DOHH2 (cell line): Measurements from ENCODE around the gene RABGAP1L.

ENCODE experiments used
- H3F3A ChIP-seq: fragments of 200-600 bp; sonication (generic), shearing (Covaris generic); 2 replicates; pipeline ENCODE4 v1.6.0; 2016; ENCODE audit warnings: antibody characterized with exemption, mild to moderate bottlenecking; ENCODE audit not compliant: control insufficient read depth, insufficient read depth
- H3K27ac ChIP-seq: fragments of 200-600 bp; sonication (generic); 2 replicates; pipeline ENCODE4 v1.5.1; 2014; ENCODE audit warnings: low read depth, mild to moderate bottlenecking, low read length, moderate library complexity
- H3K27me3 ChIP-seq: fragments of 200-600 bp; sonication (generic); 2 replicates; pipeline ENCODE4 v1.6.1; 2014; ENCODE audit warnings: mild to moderate bottlenecking, low read length, mixed read lengths; ENCODE audit not compliant: control insufficient read depth
- H3K36me3 ChIP-seq: fragments of 200-600 bp; sonication (generic); 2 replicates; pipeline ENCODE4 v1.6.1; 2014; ENCODE audit warnings: mild to moderate bottlenecking, low read length, moderate library complexity, mixed read lengths; ENCODE audit not compliant: control insufficient read depth
- H3K4me1 ChIP-seq: fragments of 200-600 bp; sonication (generic); 2 replicates; pipeline ENCODE4 v1.6.1; 2014; ENCODE audit warnings: mild to moderate bottlenecking, low read length, mixed read lengths; ENCODE audit not compliant: control insufficient read depth
- H3K4me2 ChIP-seq: fragments of 200-600 bp; sonication (generic); 2 replicates; pipeline ENCODE4 v1.6.0; 2014; ENCODE audit warnings: mild to moderate bottlenecking, low read length, moderate library complexity
- H3K4me3 ChIP-seq: fragments of 200-600 bp; sonication (generic); 2 replicates; pipeline ENCODE4 v1.5.1; 2014; ENCODE audit warnings: mild to moderate bottlenecking, low read length, mixed read lengths
- H3K79me2 ChIP-seq: fragments of 200-600 bp; sonication (generic); 2 replicates; pipeline ENCODE4 v1.6.1; 2014; ENCODE audit warnings: mild to moderate bottlenecking, low read length, mixed read lengths; ENCODE audit not compliant: control insufficient read depth
- H3K9me2 ChIP-seq: fragments of 200-600 bp; sonication (generic); replicated peaks from 2 replicates; pipeline ENCODE4 v1.6.1; 2014; ENCODE audit warnings: mild to moderate bottlenecking, low read length, mixed read lengths; ENCODE audit not compliant: control insufficient read depth
- H3K9me3 ChIP-seq: fragments of 200-600 bp; sonication (generic); 2 replicates; pipeline ENCODE4 v1.6.1; 2014; ENCODE audit warnings: antibody characterized with exemption, low read length, mixed read lengths; ENCODE audit not compliant: control insufficient read depth, insufficient read depth
- H4K20me1 ChIP-seq: fragments of 200-600 bp; sonication (generic); 2 replicates; pipeline ENCODE4 v1.6.0; 2014; ENCODE audit warnings: low read depth, mild to moderate bottlenecking, antibody characterized with exemption, low read length, moderate library complexity; ENCODE audit not compliant: control insufficient read depth, insufficient read depth
- EZH2phosphoT487 ChIP-seq: fragments of 200-600 bp; sonication (generic); IDR thresholded peaks from 2 replicates; pipeline ENCODE4 v1.6.1; 2017; ENCODE audit warnings: borderline replicate concordance, mild to moderate bottlenecking, antibody characterized with exemption, low read length, moderate library complexity, mixed read lengths
- TF ChIP-seq, protein P1 (sequence below): fragments of 200-600 bp; sonication (generic); IDR thresholded peaks from one replicate; pipeline ENCODE4 v1.5.1; 2014; ENCODE audit warnings: antibody characterized with exemption, mild to moderate bottlenecking, low read depth, low read length; ENCODE audit not compliant: poor library complexity, severe bottlenecking

The RABGAP1L gene

DNA sequence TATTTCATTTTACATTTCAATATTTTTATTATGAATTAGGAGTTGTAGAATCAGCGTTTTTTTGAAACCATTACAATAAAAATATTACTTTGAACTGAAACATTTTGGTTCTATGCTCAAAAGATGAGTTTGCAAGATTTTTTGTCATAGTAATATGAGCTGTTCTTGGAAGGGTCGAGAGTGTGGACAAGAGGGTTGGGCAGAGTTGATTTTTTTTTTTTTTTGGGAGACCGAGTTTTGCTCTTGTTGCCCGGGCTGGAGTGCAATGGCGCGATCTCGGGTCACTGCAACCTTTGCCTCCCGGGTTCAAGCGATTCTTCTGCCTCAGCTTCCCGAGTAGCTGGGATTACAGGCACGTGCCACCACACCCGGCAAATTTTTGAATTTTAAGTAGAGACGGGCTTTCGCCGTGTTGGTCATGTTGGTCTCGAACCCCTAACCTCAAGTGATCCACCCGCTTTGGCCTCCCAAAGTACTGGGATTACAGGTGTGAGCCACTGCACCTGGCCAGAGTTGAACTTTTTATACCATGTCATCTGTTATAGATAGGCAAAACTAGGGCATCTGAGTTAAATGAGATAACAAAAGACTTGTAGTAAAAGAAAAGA is 843.7 kb downstream of the RABGAP1L start:
- H3K36me3 ChIP-seq = peaks cover 80% of the 10 kb centered on the region
- peaks cover 15% of the 10 kb centered on the region for H3F3A ChIP-seq
- no peak for TF ChIP-seq EZH2phosphoT487
- TF ChIP-seq, protein P1, sequence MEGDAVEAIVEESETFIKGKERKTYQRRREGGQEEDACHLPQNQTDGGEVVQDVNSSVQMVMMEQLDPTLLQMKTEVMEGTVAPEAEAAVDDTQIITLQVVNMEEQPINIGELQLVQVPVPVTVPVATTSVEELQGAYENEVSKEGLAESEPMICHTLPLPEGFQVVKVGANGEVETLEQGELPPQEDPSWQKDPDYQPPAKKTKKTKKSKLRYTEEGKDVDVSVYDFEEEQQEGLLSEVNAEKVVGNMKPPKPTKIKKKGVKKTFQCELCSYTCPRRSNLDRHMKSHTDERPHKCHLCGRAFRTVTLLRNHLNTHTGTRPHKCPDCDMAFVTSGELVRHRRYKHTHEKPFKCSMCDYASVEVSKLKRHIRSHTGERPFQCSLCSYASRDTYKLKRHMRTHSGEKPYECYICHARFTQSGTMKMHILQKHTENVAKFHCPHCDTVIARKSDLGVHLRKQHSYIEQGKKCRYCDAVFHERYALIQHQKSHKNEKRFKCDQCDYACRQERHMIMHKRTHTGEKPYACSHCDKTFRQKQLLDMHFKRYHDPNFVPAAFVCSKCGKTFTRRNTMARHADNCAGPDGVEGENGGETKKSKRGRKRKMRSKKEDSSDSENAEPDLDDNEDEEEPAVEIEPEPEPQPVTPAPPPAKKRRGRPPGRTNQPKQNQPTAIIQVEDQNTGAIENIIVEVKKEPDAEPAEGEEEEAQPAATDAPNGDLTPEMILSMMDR = no peak
- peaks cover 92% of the 10 kb centered on the region for H3K79me2 ChIP-seq
- no peak overlapping the region for H3K4me3 ChIP-seq
- peaks cover 37% of the 10 kb centered on the region for H3K4me1 ChIP-seq
- H3K9me2 ChIP-seq = no peaks in the 10 kb centered on the region
- no peaks in the 10 kb centered on the region for H3K9me3 ChIP-seq
- no peaks in the 10 kb centered on the region for H3K27me3 ChIP-seq
- H3K27ac ChIP-seq = no peak overlapping the region
- H4K20me1 ChIP-seq = peaks cover 32% of the 10 kb centered on the region
- H3K4me2 ChIP-seq = peak overlapping the region; percentile 78

DNA sequence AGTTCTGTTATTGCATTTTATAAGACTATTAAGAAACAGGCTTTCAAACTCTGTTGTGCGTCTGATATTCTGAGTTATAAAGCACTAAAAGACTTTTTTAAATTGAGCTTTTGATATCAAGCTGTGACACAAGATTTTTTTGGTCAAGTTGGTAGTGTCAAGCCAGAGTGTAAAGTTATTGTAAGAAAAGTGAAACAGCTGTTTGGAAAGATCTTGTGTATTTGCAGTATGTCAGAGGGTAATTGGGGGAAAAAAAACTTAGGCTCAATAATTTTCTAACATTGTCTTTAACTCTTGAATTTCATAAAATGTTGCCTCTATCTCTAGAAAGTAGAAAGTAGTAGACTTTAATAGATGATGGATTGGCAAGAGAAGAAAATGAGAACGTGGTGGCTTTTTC is 844.2 kb downstream of the RABGAP1L start:
- Histone ChIP-seq H3K4me1 (peaks cover 37% of the 10 kb centered on the region), H3K4me3 (no peak overlapping the region), H3K79me2 (peaks cover 93% of the 10 kb centered on the region), H3K27me3 (no peaks in the 10 kb centered on the region), H3K9me2 (no peaks in the 10 kb centered on the region), H3K4me2 (peak overlapping the region; percentile 78; the same call in 1 of the 2 replicates), H3K36me3 (peaks cover 85% of the 10 kb centered on the region), H3F3A (peaks cover 15% of the 10 kb centered on the region), H4K20me1 (peaks cover 32% of the 10 kb centered on the region), H3K9me3 (no peaks in the 10 kb centered on the region), H3K27ac (no peak overlapping the region)
- TF ChIP-seq EZH2phosphoT487 = no peak
- TF ChIP-seq, protein P1 = no peak

DNA sequence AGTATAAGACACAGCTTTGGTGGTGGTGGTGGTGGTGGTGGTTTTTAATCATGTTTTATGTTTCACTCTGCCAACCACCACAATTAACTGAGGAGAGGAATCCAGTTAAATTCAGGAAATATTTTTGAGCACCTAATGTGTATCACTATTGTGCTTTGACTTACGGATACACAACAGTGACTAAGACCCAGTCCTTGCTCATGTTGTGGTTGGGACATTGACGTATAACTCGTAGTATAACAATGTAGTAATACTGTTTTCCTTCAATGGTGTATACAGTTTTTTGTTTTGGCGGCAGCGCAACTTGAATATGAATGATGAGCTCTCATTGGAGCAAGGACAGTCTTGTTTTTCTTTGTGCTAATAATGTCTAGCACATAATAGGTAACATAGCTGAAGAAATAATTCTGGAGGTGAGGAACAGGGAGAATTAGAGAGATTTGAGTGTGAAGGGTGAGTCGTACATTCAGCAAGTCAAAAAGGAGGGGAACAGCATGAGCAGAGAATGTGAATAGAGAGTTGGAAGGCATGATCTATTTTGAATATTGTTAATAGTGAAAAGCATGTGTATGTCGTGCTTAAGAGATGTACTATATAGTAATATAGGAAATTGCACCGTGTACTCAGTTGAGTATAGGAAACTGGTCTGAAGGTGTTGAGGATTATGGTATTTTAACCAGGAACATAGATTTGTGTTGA is 845.9 kb downstream of the RABGAP1L start:
- Histone ChIP-seq H3K27ac (no peak overlapping the region), H3K36me3 (peaks cover 91% of the 10 kb centered on the region), H3K27me3 (no peaks in the 10 kb centered on the region), H3K79me2 (peaks cover 96% of the 10 kb centered on the region), H4K20me1 (peaks cover 42% of the 10 kb centered on the region), H3F3A (peaks cover 16% of the 10 kb centered on the region), H3K9me2 (no peaks in the 10 kb centered on the region), H3K4me1 (peaks cover 49% of the 10 kb centered on the region), H3K4me3 (no peak overlapping the region), H3K4me2 (no peak overlapping the region), H3K9me3 (no peaks in the 10 kb centered on the region)
- no peak for TF ChIP-seq EZH2phosphoT487
- TF ChIP-seq, protein P1 = no peak
